Stomach (tissue), 9 donors: ENCODE results near the gene CTNNA1. TPM values are rescaled to one million over a fixed set of nuclear protein-coding genes. Genes with fewer than 3 reads are reported as not detected.
"Not testable (repeated sequence)": the region's sequence is repeated elsewhere in the genome, so short reads cannot be mapped to it uniquely, and the experiment has no call there.

Experiments used
- DNase-seq, 2 donors: peaks; one replicate each; pipeline versions ENCODE4 v3.0.0 to v3.0.0-alpha.2; 2013 to 2019
- H3K27ac ChIP-seq, 5 donors: fragments of 200-600 bp in 4 of 5; sonication (generic) in 4 of 5; one replicate each; pipeline ENCODE4 v1.5.1; 2013 to 2019; ENCODE audit warnings: mild to moderate bottlenecking in 1 of 5, moderate library complexity in 1 of 5
- H3K27me3 ChIP-seq, 3 donors: fragments of 200-600 bp; sonication (generic); one replicate each; pipeline ENCODE4 v1.5.1; 2017 to 2019; ENCODE audit warnings: mixed run types in 1 of 3
- H3K36me3 ChIP-seq, 4 donors: fragments of 200-600 bp; sonication (generic); 1 replicate in 3 of 4; 2 replicates in 1 of 4; pipeline ENCODE4 v1.5.1; 2016 to 2019
- H3K4me1 ChIP-seq, 4 donors: fragments of 200-600 bp; sonication (generic); one replicate each; pipeline ENCODE4 v1.5.1; 2016 to 2019
- H3K4me3 ChIP-seq, 4 donors: fragments of 200-600 bp; sonication (generic) in 3 of 4; one replicate each; pipeline ENCODE4 v1.5.1; 2016 to 2019; ENCODE audit warnings: mild to moderate bottlenecking in 1 of 4
- H3K9me3 ChIP-seq, 4 donors: fragments of 200-600 bp; sonication (generic); one replicate each; pipeline ENCODE4 v1.5.1; 2016 to 2019
- EP300 ChIP-seq: sonication (generic); formaldehyde crosslinking; IDR thresholded peaks from one replicate; pipeline ENCODE4 v1.6.1; 2017; ENCODE audit warnings: antibody characterized with exemption
- POLR2A ChIP-seq, 4 donors: fragments of 450-650 bp; IDR thresholded peaks; one replicate each; pipeline ENCODE4 v1.6.1; 2016; ENCODE audit warnings: antibody characterized with exemption in 4 of 4, control low read depth in 2 of 4, mild to moderate bottlenecking in 1 of 4, moderate library complexity in 1 of 4
- POLR2AphosphoS5 ChIP-seq, 3 donors: sonication (generic); formaldehyde crosslinking; IDR thresholded peaks; one replicate each; pipeline ENCODE4 v1.6.1; 2016; ENCODE audit warnings: antibody characterized with exemption in 3 of 3
- WGBS, 5 donors: extraction: QIAGEN DNeasy Blood & Tissue Kit in 3 of 5; methylation state at CpG; one replicate each; pipeline versions ENCODE4 v1.1.5 to v1.1.7; 2013 to 2018; 5-methylcytosine and 5-hydroxymethylcytosine counted together
- intact Hi-C: fragments of 100-400 bp; cut with DNase I; formaldehyde crosslinking; loops from one replicate; pipeline ENCODE4 v1.15.1; 2023; ENCODE audit warnings: low total_unique reads
- polyA plus RNA-seq, 3 donors: library from polyadenylated mRNA; stranded (reverse); fragments of 200-250 nt; gene quantifications; one replicate each; pipeline ENCODE4 v1.2.3, GENCODE V29; 2013
- total RNA-seq, 5 donors: library from RNA; depleted of rRNA; stranded (reverse); fragments of >200 nt; gene quantifications; one replicate each; pipeline versions ENCODE4 v1.1.0 to v1.2.3, GENCODE V29; 2014 to 2016
- TF ChIP-seq, protein P1 (sequence below), 7 experiments: fragments of 450-650 bp in 4 of 7; fragments of 200-600 bp in 3 of 7; sonication (generic) in 3 of 7; IDR thresholded peaks; one replicate each; pipeline ENCODE4 v1.5.1; 2016 to 2019; ENCODE audit warnings: antibody characterized with exemption in 7 of 7, control low read depth in 2 of 7, mild to moderate bottlenecking in 1 of 7
- donor health status: healthy with polysubstance abuse.
- donor health status: Bipolar disorder and iron deficiency.
- donor health status: healthy.

Gene CTNNA1
- total and polyA plus RNA-seq, 8 donors: 88.7 to 531 (median 214) TPM

DNA sequence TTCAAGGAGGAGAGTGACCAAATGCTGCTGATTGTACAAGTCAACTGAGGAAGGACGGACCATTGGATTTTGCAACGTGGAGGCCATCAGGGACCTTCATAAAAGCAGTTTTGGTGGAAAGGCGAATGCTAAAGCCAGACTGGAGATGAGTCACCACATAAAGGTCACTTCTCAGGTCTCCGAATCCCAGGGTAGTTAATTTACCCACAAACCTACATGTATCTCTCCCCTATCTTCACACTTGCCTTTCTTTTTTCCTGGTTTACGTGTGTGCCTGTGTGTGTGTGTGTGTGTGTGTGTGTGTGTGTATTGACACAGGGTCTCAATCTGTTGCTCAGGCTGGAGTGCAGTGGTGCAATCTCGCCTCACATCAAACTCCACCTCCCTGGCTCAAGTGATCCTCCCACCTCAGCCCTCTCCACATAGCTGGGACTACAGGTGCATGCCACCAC, 4.6 kb upstream of the CTNNA1 start:
- WGBS, 5 donors: 69 to 82% (median 77%) methylated on average over 6 of the region's 6 CpGs
- no peaks in the 10 kb centered on the region for H3K27me3 ChIP-seq
- peaks cover 6 to 12% (median 9%) of the 10 kb centered on the region in 4 donors for H3K4me1 ChIP-seq
- no peak overlapping the region for H3K27ac ChIP-seq
- TF ChIP-seq POLR2AphosphoS5 (IDR thresholded peaks at IDR 0.05): no peak
- TF ChIP-seq, protein P1, sequence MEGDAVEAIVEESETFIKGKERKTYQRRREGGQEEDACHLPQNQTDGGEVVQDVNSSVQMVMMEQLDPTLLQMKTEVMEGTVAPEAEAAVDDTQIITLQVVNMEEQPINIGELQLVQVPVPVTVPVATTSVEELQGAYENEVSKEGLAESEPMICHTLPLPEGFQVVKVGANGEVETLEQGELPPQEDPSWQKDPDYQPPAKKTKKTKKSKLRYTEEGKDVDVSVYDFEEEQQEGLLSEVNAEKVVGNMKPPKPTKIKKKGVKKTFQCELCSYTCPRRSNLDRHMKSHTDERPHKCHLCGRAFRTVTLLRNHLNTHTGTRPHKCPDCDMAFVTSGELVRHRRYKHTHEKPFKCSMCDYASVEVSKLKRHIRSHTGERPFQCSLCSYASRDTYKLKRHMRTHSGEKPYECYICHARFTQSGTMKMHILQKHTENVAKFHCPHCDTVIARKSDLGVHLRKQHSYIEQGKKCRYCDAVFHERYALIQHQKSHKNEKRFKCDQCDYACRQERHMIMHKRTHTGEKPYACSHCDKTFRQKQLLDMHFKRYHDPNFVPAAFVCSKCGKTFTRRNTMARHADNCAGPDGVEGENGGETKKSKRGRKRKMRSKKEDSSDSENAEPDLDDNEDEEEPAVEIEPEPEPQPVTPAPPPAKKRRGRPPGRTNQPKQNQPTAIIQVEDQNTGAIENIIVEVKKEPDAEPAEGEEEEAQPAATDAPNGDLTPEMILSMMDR (IDR thresholded peaks at IDR 0.05): no peak
- no peak for TF ChIP-seq POLR2A (IDR thresholded peaks at IDR 0.05)
- TF ChIP-seq EP300: no peak
- intact Hi-C loops: no loop called here
- no peaks in the 10 kb centered on the region for H3K9me3 ChIP-seq
- H3K4me3 ChIP-seq: no peak overlapping the region
- DNase-seq: no peak
- no peaks in the 10 kb centered on the region for H3K36me3 ChIP-seq

DNA sequence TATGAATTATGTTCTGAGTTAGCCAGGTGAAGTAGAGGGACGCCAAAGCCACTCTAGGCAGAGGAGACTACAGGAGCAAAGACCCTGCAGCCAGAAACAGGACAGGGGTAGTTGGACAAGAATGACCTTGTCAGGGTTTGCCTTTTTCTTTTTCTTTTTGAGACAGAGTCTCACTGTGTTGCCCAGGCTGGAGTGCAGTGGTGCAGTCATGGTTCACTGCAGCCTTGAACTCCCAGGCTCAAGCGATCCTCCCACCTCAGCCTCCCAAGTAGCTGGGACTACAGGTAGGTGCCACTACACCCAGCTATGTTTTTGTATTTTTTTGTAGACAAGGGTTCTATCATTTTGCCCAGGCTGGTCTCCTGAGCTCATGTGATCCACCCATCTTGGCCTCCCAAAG, 1.9 kb upstream of the CTNNA1 start:
- H3K27me3 ChIP-seq, H3K4me3 ChIP-seq, DNase-seq, H3K36me3 ChIP-seq, H3K9me3 ChIP-seq, intact Hi-C loops: not testable (repeated sequence)
- Histone ChIP-seq H3K4me1 (peaks cover 22 to 34% (median 29%) of the 10 kb centered on the region in 4 donors), H3K27ac (peak overlapping the region in 1 of 5 donors; percentile 100)
- 92 to 100% (median 98%) methylated on average over 2 of the region's 2 CpGs for WGBS, 5 donors

DNA sequence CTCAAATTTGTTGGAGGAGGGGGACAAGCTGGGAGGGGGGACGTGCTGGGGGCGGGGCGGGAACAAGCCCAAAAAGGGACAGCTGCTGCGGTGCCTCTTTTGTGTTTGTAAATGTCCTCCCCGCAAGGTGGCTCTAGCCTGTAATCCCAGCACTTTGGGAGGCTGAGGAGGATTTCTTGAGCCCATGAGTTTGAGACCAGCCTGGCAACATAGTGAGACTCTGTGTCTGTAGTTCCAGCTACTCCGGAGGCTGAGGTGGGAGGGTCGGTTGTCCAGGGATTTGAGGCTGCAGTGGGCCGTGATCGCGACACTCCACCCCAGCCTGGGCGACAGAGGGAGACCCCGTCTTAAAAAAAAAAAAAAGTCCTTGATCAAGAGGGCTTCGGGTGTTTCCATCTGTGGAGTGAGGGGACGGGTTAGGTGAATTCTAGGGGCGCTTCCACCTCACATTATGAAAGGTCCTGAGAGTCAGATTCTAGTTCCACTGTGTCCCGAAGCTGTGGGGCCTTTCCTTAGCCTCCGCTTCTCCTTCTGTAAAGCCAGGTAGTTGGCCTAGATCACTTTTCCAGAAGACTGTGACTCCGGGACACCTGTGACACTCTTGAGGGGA, 779 bp upstream of the CTNNA1 start:
- TF ChIP-seq EP300 (no peak), POLR2A (IDR thresholded peaks at IDR 0.05) (no peak), POLR2AphosphoS5 (IDR thresholded peaks at IDR 0.05) (no peak)
- TF ChIP-seq, protein P1 (IDR thresholded peaks at IDR 0.05): peak in 1 of 7 experiments; percentile 8
- Histone ChIP-seq H3K27me3 (no peaks in the 10 kb centered on the region), H3K4me1 (peaks cover 27 to 45% (median 37%) of the 10 kb centered on the region in 4 donors), H3K4me3 (peak overlapping the region; percentile 80 to 97 (median 92)), H3K9me3 (no peaks in the 10 kb centered on the region), H3K27ac (peak overlapping the region; percentile 93 to 100 (median 99)), H3K36me3 (peaks cover 0 to 6% (median 0%) of the 10 kb centered on the region in 4 donors)
- peak in 1 of 2 donors; percentile 68 for DNase-seq
- WGBS, 5 donors: 9 to 30% (median 17%) methylated on average over 18 of the region's 18 CpGs
- intact Hi-C loops: no loop called here

DNA sequence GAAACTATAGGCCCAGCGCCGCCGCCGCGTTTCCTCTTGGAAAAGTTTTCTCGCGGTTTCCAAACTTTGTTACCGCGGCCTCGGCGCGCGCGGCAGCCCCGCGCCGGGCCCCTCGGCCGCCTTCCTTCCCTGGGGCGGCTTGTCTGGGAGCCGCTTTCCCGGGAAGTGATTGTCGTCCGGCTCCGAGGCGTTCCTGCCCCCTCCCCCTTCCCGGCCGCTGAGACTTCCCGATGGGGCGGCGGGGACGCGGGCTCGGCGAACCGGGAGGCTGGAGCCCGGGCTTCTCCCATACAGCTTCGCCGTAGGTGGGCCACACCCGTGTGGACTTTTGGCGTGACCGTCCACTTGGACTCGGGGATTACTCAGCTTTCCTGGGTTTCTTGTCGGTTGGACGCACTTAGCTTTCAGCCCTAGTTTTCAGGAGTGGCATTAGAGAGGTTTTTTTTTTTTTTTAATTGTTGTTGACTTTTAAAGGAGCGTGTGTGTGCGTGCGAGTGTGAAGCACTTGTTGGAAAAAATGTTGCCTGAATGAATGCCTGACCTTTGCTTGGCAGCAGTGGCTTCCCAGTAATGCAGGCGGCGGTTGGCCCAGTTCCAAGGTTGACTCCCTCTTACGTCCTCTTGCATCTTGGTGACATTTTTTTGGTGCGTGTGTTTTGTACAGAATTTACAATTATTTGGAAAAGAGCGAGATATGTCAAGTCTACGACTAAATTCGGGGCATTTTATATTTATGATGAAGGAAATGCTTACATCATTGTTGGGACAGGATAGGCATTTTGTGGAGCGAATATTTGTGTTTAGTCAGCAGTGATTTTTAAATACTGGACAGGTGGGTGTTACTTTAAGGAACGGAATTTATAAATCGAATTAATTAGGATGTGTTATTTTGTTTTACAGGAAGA, 821 bp downstream of the CTNNA1 start:
- H3K36me3 ChIP-seq: peaks cover 6 to 22% (median 13%) of the 10 kb centered on the region in 4 donors
- no peaks in the 10 kb centered on the region for H3K27me3 ChIP-seq
- no peak for TF ChIP-seq POLR2A (IDR thresholded peaks at IDR 0.05)
- peak; percentile 52 to 80 (median 52) for TF ChIP-seq POLR2AphosphoS5 (IDR thresholded peaks at IDR 0.05)
- TF ChIP-seq, protein P1 (IDR thresholded peaks at IDR 0.05): no peak
- no peak for TF ChIP-seq EP300
- 1 to 4% (median 2%) methylated on average over 22 to 58 of the region's 58 CpGs for WGBS, 5 donors
- intact Hi-C loops: no loop called here
- H3K4me1 ChIP-seq: peaks cover 27 to 60% (median 44%) of the 10 kb centered on the region in 4 donors
- peak overlapping the region; percentile 80 to 97 (median 92) for H3K4me3 ChIP-seq
- no peaks in the 10 kb centered on the region for H3K9me3 ChIP-seq
- DNase-seq: peak; percentile 94 to 97
- peak overlapping the region; percentile 97 to 100 (median 100) for H3K27ac ChIP-seq
